Measurements from ENCODE around the gene GPBP1L1.
"Not testable (repeated sequence)": the region's sequence is repeated elsewhere in the genome, so short reads cannot be mapped to it uniquely, and the experiment has no call there.

Gene GPBP1L1

GRCh38 chr1:45686288-45687013 is at the start of gene GPBP1L1:
Gene GPBP1L1 (minus strand): TSS chr1:45686533. CDS start chr1:45659087, 27,446 bp downstream.
- peak within 1 kb of the TSS; percentile 76 to 94 (median 93) for H3K4me3 ChIP-seq

GRCh38 chr1:45730780-45731319 is 44.5 kb upstream of the GPBP1L1 start:
- peak overlapping the region in 10 of 21 experiments; percentile 10 to 71 (median 30) for H3K27ac ChIP-seq
- H3K4me3 ChIP-seq, result no peak overlapping the region

More at GRCh38 chr1:45686288-45687013, at the start of gene GPBP1L1:
- H3K27ac ChIP-seq, result peak within 1 kb of the TSS; percentile 82 to 99 (median 96)

DNA sequence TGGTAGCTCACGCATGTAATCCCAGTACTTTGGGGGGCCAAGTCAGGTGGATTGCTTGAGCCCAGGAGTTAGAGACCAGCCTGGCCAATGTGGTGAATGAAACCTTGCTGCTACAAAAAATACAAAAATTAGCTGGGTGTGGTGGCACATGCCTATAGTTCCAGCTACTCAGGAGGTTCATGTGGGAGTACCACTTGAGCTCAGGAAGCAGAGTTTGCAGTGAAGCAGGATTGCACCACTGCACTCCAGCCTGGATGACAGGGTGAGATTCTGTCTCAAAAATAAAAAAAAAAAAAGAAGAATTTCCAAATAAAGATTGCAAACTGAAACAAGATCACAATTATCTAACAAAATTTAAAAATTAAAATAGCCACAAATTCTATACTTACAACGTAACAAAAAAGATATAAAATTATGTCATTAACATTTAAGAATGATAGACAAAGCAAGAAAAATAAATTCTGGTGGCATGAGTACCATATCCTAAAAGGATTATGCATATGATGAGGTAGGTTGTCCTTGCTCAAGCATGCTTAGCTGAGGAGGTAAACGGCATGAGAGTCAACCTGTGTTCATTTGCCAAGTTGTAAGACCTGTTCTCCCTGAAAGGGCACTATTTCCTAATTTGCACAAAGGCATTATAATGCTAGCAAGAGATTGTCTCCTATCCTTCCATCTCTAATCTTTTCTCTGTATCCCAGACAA is 43.9 kb upstream of the GPBP1L1 start:
- no peak overlapping the region for H3K4me3 ChIP-seq
- H3K27ac ChIP-seq, result peak overlapping the region in 6 of 21 experiments; percentile 7 to 71 (median 45)

DNA sequence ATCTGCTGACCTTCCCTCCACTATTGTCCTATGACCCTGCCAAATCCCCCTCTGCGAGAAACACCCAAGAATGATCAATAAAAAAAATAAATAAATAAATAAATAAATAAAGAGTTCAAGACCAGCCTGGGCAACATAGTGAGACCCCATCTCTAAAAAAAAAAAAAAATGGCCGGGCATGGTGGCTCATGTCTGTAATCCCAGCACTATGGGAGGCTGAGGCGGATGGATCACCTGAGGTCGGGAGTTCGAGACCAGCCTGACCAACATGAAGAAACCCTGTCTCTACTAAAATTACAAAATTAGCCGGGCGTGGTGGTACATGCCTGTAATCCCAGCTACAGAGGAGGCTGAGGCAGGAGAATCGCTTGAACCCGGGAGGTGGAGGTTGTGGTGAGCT is 39.7 kb upstream of the GPBP1L1 start:
- H3K27ac ChIP-seq, result not testable (repeated sequence)

DNA sequence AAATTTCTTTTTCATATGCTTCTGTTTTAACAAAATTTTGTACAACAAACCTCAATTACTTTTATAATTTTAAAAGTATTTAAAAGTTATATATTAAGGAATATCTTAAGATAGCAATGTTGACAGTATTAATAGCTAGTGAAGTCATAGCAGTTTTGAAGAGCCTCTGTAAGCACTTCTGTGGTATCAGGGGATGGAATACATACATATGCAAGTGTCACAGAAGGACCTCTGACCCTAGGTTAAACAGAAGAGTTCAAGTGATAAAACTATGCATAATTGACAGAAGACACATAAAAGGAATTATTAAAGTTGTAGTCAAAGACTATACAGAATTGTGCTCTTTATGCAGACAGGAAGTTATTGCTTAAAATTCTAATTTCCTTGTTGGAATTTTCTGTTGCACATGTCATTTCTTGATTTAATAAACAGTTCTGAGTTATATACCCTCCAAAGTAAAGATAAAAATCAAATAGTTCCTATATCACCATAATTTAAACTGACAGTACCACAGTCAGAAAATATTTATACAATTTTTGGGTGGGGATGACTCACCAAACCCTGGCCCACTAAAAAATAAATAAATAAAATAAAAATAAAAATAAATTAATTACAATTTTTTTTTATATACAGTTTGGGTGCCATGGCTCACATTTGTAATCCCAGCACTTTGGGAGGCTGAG is 37.1 kb upstream of the GPBP1L1 start:
- H3K27ac ChIP-seq, result no peak overlapping the region
- no peak overlapping the region for H3K4me3 ChIP-seq

More for the DNA sequence above, 39.7 kb upstream of the GPBP1L1 start:
- not testable (repeated sequence) for H3K4me3 ChIP-seq

GRCh38 chr1:45722809-45723208 is 36.5 kb upstream of the GPBP1L1 start:
- Histone ChIP-seq H3K27ac (no peak overlapping the region), H3K4me3 (no peak overlapping the region)

DNA sequence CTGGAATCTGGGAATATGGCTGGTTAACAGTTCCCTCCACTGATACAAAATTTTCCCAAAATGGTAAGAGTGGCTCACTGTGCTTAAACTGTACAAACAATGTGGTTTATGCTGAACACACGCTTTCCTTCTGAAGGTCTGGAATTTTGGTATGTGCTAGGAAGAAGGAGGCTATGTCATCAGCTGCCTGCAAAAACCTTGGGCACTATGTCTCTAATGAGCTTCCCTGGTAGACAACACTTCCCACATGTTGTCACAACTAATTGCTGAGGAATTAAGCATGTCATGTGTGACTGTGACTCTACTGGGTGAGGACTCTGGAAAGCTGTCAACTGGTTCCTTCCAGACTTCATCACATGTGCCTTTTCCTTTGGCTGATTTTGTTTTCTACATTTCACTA is 34.9 kb upstream of the GPBP1L1 start:
- peak overlapping the region in 1 of 21 experiments; percentile 11 for H3K27ac ChIP-seq
- no peak overlapping the region for H3K4me3 ChIP-seq

- H3K4me3 ChIP-seq, result no peak overlapping the region
- no peak overlapping the region for H3K27ac ChIP-seq
These were observed 32.0 kb upstream of the GPBP1L1 start for GRCh38 chr1:45718289-45718688.

DNA sequence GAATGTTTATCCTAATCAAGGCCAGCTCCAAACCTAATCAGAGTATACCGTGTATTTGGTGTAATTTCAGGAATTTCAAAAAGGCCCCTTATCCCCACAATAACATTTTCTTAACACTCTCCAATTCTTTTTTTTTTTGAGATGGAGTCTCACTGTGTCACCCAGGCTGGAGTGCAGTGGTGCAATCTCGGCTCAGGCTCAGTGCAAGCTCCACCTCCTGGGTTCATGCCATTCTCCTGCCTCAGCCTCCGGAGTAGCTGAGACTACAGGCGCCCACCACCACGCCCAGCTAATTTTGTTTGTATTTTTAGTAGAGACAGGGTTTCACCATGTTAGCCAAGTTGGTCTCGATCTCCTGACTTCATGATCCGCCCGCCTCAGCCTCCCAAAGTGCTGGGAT is 31.1 kb upstream of the GPBP1L1 start:
- H3K4me3 ChIP-seq, H3K27ac ChIP-seq: not testable (repeated sequence)

DNA sequence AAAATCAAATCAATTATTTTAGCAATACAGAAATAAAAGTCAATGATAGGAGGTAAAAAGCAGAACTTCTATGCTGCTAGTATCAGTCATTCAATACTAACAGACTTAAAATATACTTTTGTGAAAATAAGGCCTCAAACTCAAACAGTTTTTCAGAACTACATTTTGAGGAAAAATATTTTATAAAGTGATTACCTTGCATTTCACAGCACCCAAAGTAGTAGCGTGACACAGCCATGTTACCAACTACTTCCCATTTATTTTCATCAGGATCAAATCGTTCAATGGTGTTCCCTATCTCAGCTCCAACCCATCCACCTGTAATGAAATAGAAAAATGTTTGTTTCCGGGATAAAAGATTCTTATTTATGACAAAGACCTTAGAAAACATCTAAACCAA is 30.4 kb upstream of the GPBP1L1 start:
- Histone ChIP-seq H3K27ac (no peak overlapping the region), H3K4me3 (no peak overlapping the region)

GRCh38 chr1:45713711-45714110 is 27.4 kb upstream of the GPBP1L1 start:
- H3K4me3 ChIP-seq, result no peak overlapping the region
- H3K27ac ChIP-seq, result no peak overlapping the region

DNA sequence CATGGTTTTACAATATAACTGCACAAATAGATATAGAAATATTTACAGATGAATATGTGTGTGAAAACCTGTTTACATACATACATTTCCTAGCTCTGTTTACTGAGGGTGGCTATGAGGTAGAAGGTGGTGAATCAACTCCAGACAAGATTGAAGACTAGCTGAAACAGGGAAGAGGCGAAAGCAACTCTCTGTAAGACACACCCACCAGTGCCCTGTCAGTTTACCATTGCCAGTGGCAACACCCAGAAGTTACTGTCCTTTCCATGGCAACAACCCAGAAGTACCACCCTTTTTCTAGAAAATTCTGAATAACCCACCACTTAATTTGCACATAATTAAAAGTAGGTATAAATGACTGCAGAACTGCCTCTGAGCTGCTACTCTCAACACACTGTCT is 18.3 kb upstream of the GPBP1L1 start:
- Histone ChIP-seq H3K27ac (no peak overlapping the region), H3K4me3 (no peak overlapping the region)

DNA sequence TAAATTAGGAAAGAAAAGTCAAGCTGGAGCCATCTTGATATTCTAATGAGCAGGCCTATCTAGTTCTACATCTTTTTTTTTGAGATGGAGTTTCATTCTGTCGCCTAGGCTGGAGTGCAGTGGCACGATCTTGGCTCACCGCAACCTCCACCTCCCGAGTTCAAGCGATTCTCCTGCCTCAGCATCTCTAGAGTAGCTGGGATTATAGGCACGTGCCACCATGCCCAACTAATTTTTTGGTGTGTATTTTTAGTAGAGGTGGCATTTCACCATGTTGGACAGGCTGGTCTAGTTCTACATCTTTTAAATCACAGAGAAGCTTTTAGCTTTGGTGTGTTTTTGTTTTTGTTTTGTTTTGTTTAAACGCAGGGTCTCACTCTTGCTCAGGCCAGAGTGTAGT is 8.5 kb upstream of the GPBP1L1 start:
- Histone ChIP-seq H3K27ac (no peak overlapping the region), H3K4me3 (no peak overlapping the region)

DNA sequence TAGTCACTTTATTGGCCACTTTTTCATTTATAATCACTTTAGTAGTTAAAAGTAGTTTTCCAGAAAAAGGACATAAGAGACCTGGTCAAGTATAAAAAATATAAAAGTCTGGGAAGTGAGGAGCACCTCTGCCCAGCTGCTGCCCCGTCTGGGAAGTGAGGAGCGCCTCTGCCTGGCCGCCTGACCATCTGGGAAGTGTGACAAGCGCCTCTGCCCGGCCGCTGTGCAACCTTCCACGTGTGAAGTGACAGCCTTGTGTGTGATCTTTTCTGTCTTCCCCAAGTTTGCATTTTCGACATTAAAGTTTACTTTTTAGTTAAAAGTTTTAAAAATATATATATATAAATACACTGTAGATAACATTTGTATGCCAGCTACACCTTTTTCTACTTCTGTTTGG is 7.5 kb upstream of the GPBP1L1 start:
- not testable (repeated sequence) for H3K4me3 ChIP-seq, H3K27ac ChIP-seq

GRCh38 chr1:45687754-45688740 is 1.7 kb upstream of the GPBP1L1 start, which contains the start of gene TMEM69:
Gene TMEM69 (plus strand): TSS chr1:45688181. CDS start chr1:45691069, 2,888 bp downstream.
- peak within 1 kb of the TSS; percentile 68 to 99 (median 96) for H3K27ac ChIP-seq
- peak within 1 kb of the TSS; percentile 76 to 94 (median 93) for H3K4me3 ChIP-seq

DNA sequence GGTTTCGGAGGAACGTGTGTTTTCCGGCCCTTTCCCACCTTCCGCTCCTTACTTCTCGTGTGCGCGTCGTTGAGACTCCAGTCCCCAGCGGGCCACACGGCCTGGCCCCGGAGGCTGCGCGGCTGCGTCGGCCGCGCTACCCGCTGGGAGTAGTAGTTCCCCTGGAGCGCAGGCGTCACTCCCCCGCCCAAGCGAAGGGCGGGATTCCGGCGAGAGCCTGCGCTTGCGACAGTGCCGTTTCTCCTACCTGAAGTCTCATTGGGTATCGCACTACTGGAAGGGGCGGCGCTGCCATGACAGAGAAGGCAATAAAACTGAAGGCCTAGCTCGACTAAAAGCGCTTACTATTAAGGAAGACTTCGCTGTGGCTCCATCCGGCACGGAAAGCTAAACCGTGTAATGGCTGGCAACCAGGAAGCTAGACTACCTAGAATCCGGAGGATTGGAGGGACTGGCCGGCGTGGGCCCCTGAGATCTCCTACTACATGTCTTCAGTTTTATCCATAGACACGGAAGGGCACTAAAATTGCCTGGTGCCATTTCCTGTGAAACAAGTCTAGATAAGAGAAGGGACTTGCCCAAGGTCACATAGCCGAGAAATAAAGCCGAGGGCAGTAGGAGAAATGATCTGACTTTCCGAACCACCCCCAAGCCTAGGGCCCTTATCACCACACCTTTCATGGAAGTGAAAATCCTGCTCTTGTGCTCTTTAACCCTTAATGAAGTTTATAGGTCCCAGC is 851 bp upstream of the GPBP1L1 start:
- H3K27ac ChIP-seq, result peak overlapping the region; percentile 82 to 99 (median 96)

GRCh38 chr1:45686015-45686287 is 382 bp downstream of the GPBP1L1 start:
- peak overlapping the region; percentile 82 to 99 (median 96) for H3K27ac ChIP-seq
- H3K4me3 ChIP-seq, result peak overlapping the region; percentile 76 to 94 (median 93)

More for the DNA sequence above, 851 bp upstream of the GPBP1L1 start:
- peak overlapping the region; percentile 76 to 94 (median 93) for H3K4me3 ChIP-seq

DNA sequence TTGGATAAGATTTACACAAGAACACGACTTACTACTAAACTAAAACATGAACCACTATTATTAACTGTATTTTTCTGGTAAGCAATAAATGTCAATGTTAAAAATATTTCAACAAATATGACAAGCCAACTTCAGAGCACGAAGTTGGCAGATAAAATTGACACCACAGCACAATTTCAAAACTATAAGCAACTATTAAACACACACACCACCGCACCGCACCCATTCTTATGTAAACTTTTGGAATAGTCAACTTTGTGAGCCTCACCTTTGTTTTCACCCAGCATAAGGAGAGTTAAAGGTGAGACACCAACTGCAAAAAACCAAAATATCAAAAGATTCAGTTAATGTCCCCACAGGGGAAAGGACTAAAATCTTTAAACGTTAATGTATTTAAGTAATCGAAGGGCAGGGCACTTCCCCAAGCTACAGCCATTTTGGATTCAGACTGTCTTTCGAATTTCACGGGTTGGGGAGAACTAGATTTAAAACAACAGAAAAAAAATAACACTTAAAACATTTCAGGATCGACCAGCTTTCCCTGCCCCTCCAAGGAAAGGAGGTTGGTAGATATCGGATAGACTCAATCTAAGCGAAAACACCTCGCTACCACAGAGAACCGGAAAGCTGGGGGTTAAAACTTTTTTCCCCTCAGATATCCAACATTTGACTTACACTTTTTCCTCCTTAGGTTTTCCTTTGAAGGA is 872 bp downstream of the GPBP1L1 start:
- Histone ChIP-seq H3K4me3 (peak overlapping the region; percentile 76 to 94 (median 93)), H3K27ac (peak overlapping the region; percentile 82 to 99 (median 96))

Data from skin epidermis (tissue), 12 donors.